Liver (tissue), 9 donors: ENCODE measurements around the gene ZNF615. TPM values are rescaled to one million over a fixed set of nuclear protein-coding genes. Genes with fewer than 3 reads are reported as not detected.
"Not testable (repeated sequence)": the region's sequence is repeated elsewhere in the genome, so short reads cannot be mapped to it uniquely, and the experiment has no call there.

ENCODE experiments used
- DNase-seq: peaks from one replicate; pipeline ENCODE4 v3.0.0-alpha.2; 2017; ENCODE audit warnings: low spot score
- H3K27ac ChIP-seq, 2 donors: one replicate each; pipeline ENCODE4 v1.7.0; 2013; ENCODE audit warnings: inconsistent platforms in 2 of 2, low read length in 2 of 2, control low read depth in 1 of 2, low read depth in 1 of 2, mild to moderate bottlenecking in 1 of 2
- H3K27me3 ChIP-seq, 4 donors: one replicate each; pipeline versions ENCODE4 v1.6.1 to v1.7.0; 2013; ENCODE audit warnings: low read length in 3 of 4, inconsistent platforms in 1 of 4, mild to moderate bottlenecking in 1 of 4, moderate library complexity in 1 of 4; ENCODE audit not compliant: control insufficient read depth in 4 of 4, insufficient read depth in 4 of 4
- H3K36me3 ChIP-seq, 4 donors: one replicate each; pipeline versions ENCODE4 v1.6.1 to v1.7.0; 2013; ENCODE audit warnings: low read length in 3 of 4, mild to moderate bottlenecking in 3 of 4, low read depth in 1 of 4, moderate library complexity in 1 of 4; ENCODE audit not compliant: control insufficient read depth in 4 of 4, insufficient read depth in 3 of 4
- H3K4me1 ChIP-seq, 4 donors: one replicate each; pipeline versions ENCODE4 v1.6.1 to v1.7.0; 2013; ENCODE audit warnings: low read length in 3 of 4, mild to moderate bottlenecking in 3 of 4, moderate library complexity in 1 of 4; ENCODE audit not compliant: control insufficient read depth in 4 of 4, insufficient read depth in 4 of 4
- H3K4me3 ChIP-seq, 3 donors: one replicate each; pipeline versions ENCODE4 v1.6.1 to v1.7.0; 2013; ENCODE audit warnings: low read length in 3 of 3, control low read depth in 1 of 3, low read depth in 1 of 3, mild to moderate bottlenecking in 1 of 3
- H3K9ac ChIP-seq, 2 donors: one replicate each; pipeline ENCODE4 v1.7.0; 2013; ENCODE audit warnings: low read length in 2 of 2, mild to moderate bottlenecking in 2 of 2, moderate library complexity in 2 of 2, control low read depth in 1 of 2, low read depth in 1 of 2
- H3K9me3 ChIP-seq, 4 donors: one replicate each; pipeline versions ENCODE4 v1.6.1 to v1.7.0; 2013; ENCODE audit warnings: low read length in 3 of 4; ENCODE audit not compliant: control insufficient read depth in 4 of 4
- ATF3 ChIP-seq: IDR thresholded peaks from 2 replicates; pipeline ENCODE4 v1.6.1; 2016; ENCODE audit warnings: antibody characterized with exemption
- CTCF ChIP-seq: fragments of 150-350 bp; IDR thresholded peaks from 2 replicates; pipeline ENCODE4 v1.5.1; 2017; ENCODE audit warnings: improper control_type of control experiment, low read depth, low read length; ENCODE audit not compliant: missing input control
- EGR1 ChIP-seq, 2 donors: IDR thresholded peaks; 2 replicates each; pipeline ENCODE4 v1.6.1; 2016 to 2018; ENCODE audit warnings: antibody characterized with exemption in 2 of 2, low read depth in 2 of 2
- FOXA2 ChIP-seq: IDR thresholded peaks from 2 replicates; pipeline ENCODE4 v1.6.1; 2016; ENCODE audit warnings: antibody characterized with exemption
- GABPA ChIP-seq, 2 donors: IDR thresholded peaks in 1 of 2; conservative IDR thresholded peaks in 1 of 2; 2 replicates each; pipeline ENCODE4 v1.6.1; 2016; ENCODE audit warnings: antibody characterized with exemption in 2 of 2, mild to moderate bottlenecking in 1 of 2, moderate library complexity in 1 of 2
- MAX ChIP-seq: IDR thresholded peaks from 2 replicates; pipeline ENCODE4 v1.6.1; 2016; ENCODE audit warnings: antibody characterized with exemption
- NR2F2 ChIP-seq: IDR thresholded peaks from 2 replicates; pipeline ENCODE4 v1.6.1; 2016; ENCODE audit warnings: antibody characterized with exemption
- RAD21 ChIP-seq, 2 donors: IDR thresholded peaks; 2 replicates each; pipeline ENCODE4 v1.6.1; 2016; ENCODE audit warnings: antibody characterized with exemption in 2 of 2, mild to moderate bottlenecking in 2 of 2
- RXRA ChIP-seq, 2 donors: IDR thresholded peaks; 2 replicates each; pipeline ENCODE4 v1.6.1; 2017 to 2018; ENCODE audit warnings: antibody characterized with exemption in 2 of 2, mild to moderate bottlenecking in 1 of 2
- YY1 ChIP-seq: IDR thresholded peaks from 2 replicates; pipeline ENCODE4 v1.6.1; 2016; ENCODE audit warnings: antibody characterized with exemption, mild to moderate bottlenecking
- ZBTB33 ChIP-seq: IDR thresholded peaks from 2 replicates; pipeline ENCODE4 v1.6.1; 2016; ENCODE audit warnings: antibody characterized with exemption
- WGBS: extraction: QIAGEN DNeasy Blood & Tissue Kit; methylation state at CpG from one replicate; pipeline ENCODE4 v1.1.7; 2013; 5-methylcytosine and 5-hydroxymethylcytosine counted together
- polyA plus RNA-seq, 2 donors: library from polyadenylated mRNA; stranded (reverse) in 1 of 2; unstranded in 1 of 2; fragments of 200-250 nt in 1 of 2; fragments of >200 nt in 1 of 2; fragmentation: Nextera tagmentation in 1 of 2; extraction: Ambion mirVana in 1 of 2; gene quantifications; one replicate each; pipeline versions ENCODE4 v1.2.1 to v1.2.3, GENCODE V29; 2013 to 2015
- total RNA-seq, 2 donors: library from RNA; depleted of rRNA; stranded (reverse); fragments of >200 nt; gene quantifications; one replicate each; pipeline ENCODE4 v1.2.3, GENCODE V29; 2014
- donor health status: healthy.
- donor health status: healthy.
- donor health status: healthy.
- donor health status: healthy.
- donor health status: healthy.

The ZNF615 gene
- total and polyA plus RNA-seq, 4 donors = 1.7 to 6.2 (median 2.9) TPM

GRCh38 chr19:52028027-52028779 lies 20.2 kb upstream of the ZNF615 start, which contains the start of gene ZNF614 (continued):
- no peak for TF ChIP-seq CTCF

- Histone ChIP-seq H3K4me3 (peak overlapping the region in 2 of 3 donors; percentile 49 to 91), H3K9me3 (peaks cover 29 to 69% (median 51%) of the 10 kb centered on the region in 4 donors), H3K36me3 (peaks cover 15 to 33% (median 24%) of the 10 kb centered on the region in 4 donors)
- not testable (repeated sequence) for H3K4me1 ChIP-seq, H3K9ac ChIP-seq, H3K27ac ChIP-seq, DNase-seq, H3K27me3 ChIP-seq
- WGBS = 86% methylated on average over 15 of the region's 15 CpGs
These were observed 18.4 kb upstream of the ZNF615 start for GRCh38 chr19:52026255-52026990.

- WGBS = 93% methylated on average over 4 of the region's 4 CpGs
- H3K9ac ChIP-seq, DNase-seq, H3K4me1 ChIP-seq, H3K27me3 ChIP-seq, H3K27ac ChIP-seq: not testable (repeated sequence)
- Histone ChIP-seq H3K36me3 (peaks cover 19 to 50% (median 43%) of the 10 kb centered on the region in 4 donors), H3K9me3 (peaks cover 42 to 71% (median 58%) of the 10 kb centered on the region in 4 donors), H3K4me3 (peak overlapping the region in 2 of 3 donors; percentile 20 to 42)
These were observed 16.5 kb upstream of the ZNF615 start for GRCh38 chr19:52024478-52024877.

GRCh38 chr19:52022193-52022592 lies 14.2 kb upstream of the ZNF615 start:
- TF ChIP-seq YY1 = no peak
- no peak for TF ChIP-seq FOXA2
- TF ChIP-seq EGR1 (IDR thresholded peaks at IDR 0.05; ENCODE audit: low read depth in 2 of 2) = no peak
- no peak for TF ChIP-seq RXRA (IDR thresholded peaks at IDR 0.05)
- no peak for TF ChIP-seq NR2F2
- no peak for TF ChIP-seq ZBTB33
- TF ChIP-seq RAD21 (IDR thresholded peaks at IDR 0.05) = no peak
- no peak for TF ChIP-seq ATF3
- TF ChIP-seq MAX = no peak
- TF ChIP-seq GABPA (IDR thresholded peaks at IDR 0.05 in 1 of 2, conservative IDR thresholded peaks at IDR 0.05 in 1 of 2) = no peak
- TF ChIP-seq CTCF = no peak
- peaks cover 19 to 67% (median 57%) of the 10 kb centered on the region in 4 donors for H3K36me3 ChIP-seq
- H3K27ac ChIP-seq = no peak overlapping the region
- DNase-seq = no peak
- H3K4me3 ChIP-seq = no peak overlapping the region
- H3K27me3 ChIP-seq = no peaks in the 10 kb centered on the region
- no peak overlapping the region for H3K9ac ChIP-seq
- H3K4me1 ChIP-seq = no peaks in the 10 kb centered on the region
- peaks cover 51 to 87% (median 60%) of the 10 kb centered on the region in 4 donors for H3K9me3 ChIP-seq
- 98% methylated on average over 15 of the region's 15 CpGs for WGBS
